ENCODE data around the gene PRRT2.

Gene PRRT2

DNA sequence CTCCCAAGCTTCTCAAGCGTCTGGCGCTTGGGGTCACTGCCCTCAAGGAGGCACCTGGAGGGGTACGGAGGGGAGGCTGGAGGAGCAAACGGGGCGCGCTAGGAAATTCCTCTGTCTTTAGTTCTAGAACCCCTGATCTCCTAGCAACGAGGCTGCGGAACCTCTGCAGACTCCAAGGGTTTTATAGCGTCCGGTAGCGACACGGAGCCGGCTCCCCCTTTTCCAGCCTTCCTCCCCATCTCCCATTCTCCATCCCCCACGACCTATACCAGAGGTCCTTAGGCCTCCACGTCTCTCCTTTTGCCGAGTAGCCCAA, 51.6 kb downstream of the PRRT2 start:
- no peak for DNase-seq

- DNase-seq: no peak
Measured at GRCh38 chr16:29864205-29864604, 52.2 kb downstream of the PRRT2 start.
